Panc1 (cell line): ENCODE measurements around the gene SAP30BP. TPM values are rescaled to one million over a fixed set of nuclear protein-coding genes. Genes with fewer than 3 reads are reported as not detected.

ENCODE experiments used
- ATAC-seq: fragments of 200-7000 bp; cut with Tn5 transposase; 2 replicates; pipeline ENCODE4 v1.9.1; 2020; ENCODE audit warnings: mild to moderate bottlenecking, moderate library complexity
- BruUV-seq: library from RNA; stranded (reverse); fragments of 400-500 nt; replicated peaks from 2 replicates; lab custom pipeline; 2021; lab: Mats Ljungman, UMichigan
- CTCF ChIA-PET: fragments of 300-600 bp; sonication (Branson Sonifier 250); formaldehyde crosslinking; loops from one replicate; lab custom pipeline; 2022; ENCODE audit warnings: antibody characterized with exemption; lab: Charles Lee
- POLR2A ChIA-PET: fragments of 300-600 bp; sonication (Branson Sonifier 250); formaldehyde crosslinking; loops from one replicate; lab custom pipeline; 2022; ENCODE audit warnings: antibody characterized with exemption; lab: Charles Lee
- DNase-seq: peaks from one replicate; pipeline ENCODE4 v3.0.0-alpha.2; 2010; ENCODE audit warnings: low read depth, low spot score
- H3K27ac ChIP-seq: 2 replicates; pipeline ENCODE4 v1.5.1; 2011; ENCODE audit warnings: mild to moderate bottlenecking, low read length, inconsistent platforms
- H3K27me3 ChIP-seq: fragments of 200-500 bp; sonication (Bioruptor generic); 2 replicates; pipeline ENCODE4 v1.6.0; 2014; ENCODE audit warnings: low read length, inconsistent platforms; ENCODE audit not compliant: control insufficient read depth, insufficient read depth
- H3K36me3 ChIP-seq: fragments of 200-500 bp; sonication (Bioruptor generic); 2 replicates; pipeline ENCODE4 v1.5.1; 2014; ENCODE audit warnings: inconsistent platforms, mild to moderate bottlenecking, low read length, moderate library complexity; ENCODE audit not compliant: control insufficient read depth, insufficient read depth
- H3K4me1 ChIP-seq: 2 replicates; pipeline ENCODE4 v1.5.1; 2011; ENCODE audit warnings: inconsistent platforms, mild to moderate bottlenecking, low read length, moderate library complexity; ENCODE audit not compliant: control insufficient read depth, insufficient read depth
- H3K4me3 ChIP-seq, 2 experiments: 2 replicates each; pipeline ENCODE4 v1.5.1; 2011 to 2012; ENCODE audit warnings: low read depth in 2 of 2, low read length in 2 of 2, mild to moderate bottlenecking in 2 of 2, inconsistent platforms in 1 of 2, moderate library complexity in 1 of 2
- H3K9me3 ChIP-seq: fragments of 200-500 bp; sonication (Bioruptor generic); 2 replicates; pipeline ENCODE4 v1.5.1; 2014; ENCODE audit warnings: low read depth, mild to moderate bottlenecking, inconsistent platforms, low read length, moderate library complexity; ENCODE audit not compliant: control insufficient read depth, insufficient read depth
- POLR2AphosphoS5 ChIP-seq: IDR thresholded peaks from 2 replicates; pipeline ENCODE4 v1.6.1; 2012; ENCODE audit warnings: mild to moderate bottlenecking, low read depth, low read length, moderate library complexity
- SIN3A ChIP-seq: IDR thresholded peaks from 2 replicates; pipeline ENCODE4 v1.6.1; 2012; ENCODE audit warnings: low read depth, mild to moderate bottlenecking, low read length, moderate library complexity, borderline replicate concordance; ENCODE audit not compliant: insufficient read depth
- TCF7L2 ChIP-seq: IDR thresholded peaks from 2 replicates; pipeline ENCODE4 v1.6.1; 2011; ENCODE audit warnings: mild to moderate bottlenecking, low read depth, low read length, inconsistent platforms
- in situ Hi-C: cut with HindIII; loops from 2 replicates; pipeline ENCODE4 v1.10.0; 2016; ENCODE audit warnings: low sequenced_read_pairs, low pct_unique_long_range_greater_than_20kb
- intact Hi-C: fragments of 100-400 bp; cut with micrococcal nuclease; formaldehyde crosslinking; loops from one replicate; pipeline ENCODE4 v1.10.0; 2022; ENCODE audit not compliant: unreplicated experiment
- total RNA-seq: library from RNA; stranded (reverse); gene quantifications from one replicate; pipeline ENCODE4 v1.2.1, GENCODE V29; 2021; ENCODE audit not compliant: unreplicated experiment
- TF ChIP-seq, protein P1 (sequence below): fragments of 450-650 bp; IDR thresholded peaks from 2 replicates; pipeline ENCODE4 v1.5.1; 2017; ENCODE audit warnings: mild to moderate bottlenecking
- TF ChIP-seq, protein P2 (sequence below), 2 experiments: IDR thresholded peaks; 2 replicates each; pipeline ENCODE4 v1.6.1; 2011 to 2012; ENCODE audit warnings: low read depth in 2 of 2, control low read depth in 1 of 2, low read length in 1 of 2, mild to moderate bottlenecking in 1 of 2, moderate library complexity in 1 of 2; ENCODE audit not compliant: insufficient read depth in 1 of 2

The SAP30BP gene
- total RNA-seq, 1 experiment from 2014 or later = 138 TPM

GRCh38 chr17:75681289-75681688 lies 14.2 kb downstream of the SAP30BP start:
- DNase-seq (no peak), ATAC-seq (peak; percentile 49; the same call in 1 of the 2 replicates)
- TF ChIP-seq, protein P1, sequence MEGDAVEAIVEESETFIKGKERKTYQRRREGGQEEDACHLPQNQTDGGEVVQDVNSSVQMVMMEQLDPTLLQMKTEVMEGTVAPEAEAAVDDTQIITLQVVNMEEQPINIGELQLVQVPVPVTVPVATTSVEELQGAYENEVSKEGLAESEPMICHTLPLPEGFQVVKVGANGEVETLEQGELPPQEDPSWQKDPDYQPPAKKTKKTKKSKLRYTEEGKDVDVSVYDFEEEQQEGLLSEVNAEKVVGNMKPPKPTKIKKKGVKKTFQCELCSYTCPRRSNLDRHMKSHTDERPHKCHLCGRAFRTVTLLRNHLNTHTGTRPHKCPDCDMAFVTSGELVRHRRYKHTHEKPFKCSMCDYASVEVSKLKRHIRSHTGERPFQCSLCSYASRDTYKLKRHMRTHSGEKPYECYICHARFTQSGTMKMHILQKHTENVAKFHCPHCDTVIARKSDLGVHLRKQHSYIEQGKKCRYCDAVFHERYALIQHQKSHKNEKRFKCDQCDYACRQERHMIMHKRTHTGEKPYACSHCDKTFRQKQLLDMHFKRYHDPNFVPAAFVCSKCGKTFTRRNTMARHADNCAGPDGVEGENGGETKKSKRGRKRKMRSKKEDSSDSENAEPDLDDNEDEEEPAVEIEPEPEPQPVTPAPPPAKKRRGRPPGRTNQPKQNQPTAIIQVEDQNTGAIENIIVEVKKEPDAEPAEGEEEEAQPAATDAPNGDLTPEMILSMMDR = no peak
- TF ChIP-seq SIN3A (no peak), POLR2AphosphoS5 (no peak), TCF7L2 (no peak)
- TF ChIP-seq, protein P2, sequence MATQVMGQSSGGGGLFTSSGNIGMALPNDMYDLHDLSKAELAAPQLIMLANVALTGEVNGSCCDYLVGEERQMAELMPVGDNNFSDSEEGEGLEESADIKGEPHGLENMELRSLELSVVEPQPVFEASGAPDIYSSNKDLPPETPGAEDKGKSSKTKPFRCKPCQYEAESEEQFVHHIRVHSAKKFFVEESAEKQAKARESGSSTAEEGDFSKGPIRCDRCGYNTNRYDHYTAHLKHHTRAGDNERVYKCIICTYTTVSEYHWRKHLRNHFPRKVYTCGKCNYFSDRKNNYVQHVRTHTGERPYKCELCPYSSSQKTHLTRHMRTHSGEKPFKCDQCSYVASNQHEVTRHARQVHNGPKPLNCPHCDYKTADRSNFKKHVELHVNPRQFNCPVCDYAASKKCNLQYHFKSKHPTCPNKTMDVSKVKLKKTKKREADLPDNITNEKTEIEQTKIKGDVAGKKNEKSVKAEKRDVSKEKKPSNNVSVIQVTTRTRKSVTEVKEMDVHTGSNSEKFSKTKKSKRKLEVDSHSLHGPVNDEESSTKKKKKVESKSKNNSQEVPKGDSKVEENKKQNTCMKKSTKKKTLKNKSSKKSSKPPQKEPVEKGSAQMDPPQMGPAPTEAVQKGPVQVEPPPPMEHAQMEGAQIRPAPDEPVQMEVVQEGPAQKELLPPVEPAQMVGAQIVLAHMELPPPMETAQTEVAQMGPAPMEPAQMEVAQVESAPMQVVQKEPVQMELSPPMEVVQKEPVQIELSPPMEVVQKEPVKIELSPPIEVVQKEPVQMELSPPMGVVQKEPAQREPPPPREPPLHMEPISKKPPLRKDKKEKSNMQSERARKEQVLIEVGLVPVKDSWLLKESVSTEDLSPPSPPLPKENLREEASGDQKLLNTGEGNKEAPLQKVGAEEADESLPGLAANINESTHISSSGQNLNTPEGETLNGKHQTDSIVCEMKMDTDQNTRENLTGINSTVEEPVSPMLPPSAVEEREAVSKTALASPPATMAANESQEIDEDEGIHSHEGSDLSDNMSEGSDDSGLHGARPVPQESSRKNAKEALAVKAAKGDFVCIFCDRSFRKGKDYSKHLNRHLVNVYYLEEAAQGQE (IDR thresholded peaks at IDR 0.05; ENCODE audit: insufficient read depth in 1 of 2, low read depth in 2 of 2, low read length in 1 of 2) = no peak
- H3K4me1 ChIP-seq = peaks cover 40% of the 10 kb centered on the region
- no peak overlapping the region for H3K4me3 ChIP-seq
- in situ Hi-C loops (loop anchor here (5.0 kb wide), 1 partner anchor 66 kb away; no protein-coding TSS in a partner anchor), intact Hi-C loops (no loop called here)
- 0 out of 2 replicates have a peak, but pooled peaks cover 3% of the 10 kb centered on the region for H3K36me3 ChIP-seq
- peak overlapping the region; percentile 66 for H3K27ac ChIP-seq
- POLR2A ChIA-PET = interaction anchor here (0.9 kb wide), 1 partner anchor 13 kb away, joined by 3 read pairs; no protein-coding TSS in a partner anchor
- no peaks in the 10 kb centered on the region for H3K9me3 ChIP-seq
- no peaks in the 10 kb centered on the region for H3K27me3 ChIP-seq
- BruUV-seq = no TSS peak
- CTCF ChIA-PET = interaction anchor here (0.8 to 1.9 kb wide), 2 partner anchors 11 to 66 kb away, joined by 3 to 5 read pairs; no protein-coding TSS in a partner anchor

GRCh38 chr17:75683583-75683982 lies 16.4 kb downstream of the SAP30BP start:
- ChIA-PET CTCF (interaction anchor here (0.6 to 0.7 kb wide), 3 partner anchors 25 to 97 kb away, joined by 3 to 4 read pairs (median 4); no protein-coding TSS in a partner anchor), POLR2A (interaction anchor here (0.5 kb wide), 1 partner anchor 14 kb away, joined by 5 read pairs; no protein-coding TSS in a partner anchor)
- TF ChIP-seq POLR2AphosphoS5 (no peak), SIN3A (no peak), TCF7L2 (no peak)
- TF ChIP-seq, protein P1 = no peak
- TF ChIP-seq, protein P2 (IDR thresholded peaks at IDR 0.05; ENCODE audit: insufficient read depth in 1 of 2, low read depth in 2 of 2, low read length in 1 of 2) = no peak
- Histone ChIP-seq H3K9me3 (no peaks in the 10 kb centered on the region), H3K4me1 (peaks cover 40% of the 10 kb centered on the region), H3K36me3 (no peaks in the 10 kb centered on the region), H3K4me3 (no peak overlapping the region), H3K27me3 (no peaks in the 10 kb centered on the region), H3K27ac (peak overlapping the region; percentile 63)
- DNase-seq = peak; percentile 25
- in situ Hi-C loops = loop anchor here (5.0 kb wide), 1 partner anchor 64 kb away; no protein-coding TSS in a partner anchor
- BruUV-seq = no TSS peak
- intact Hi-C loops = no loop called here
- ATAC-seq = peak; percentile 79
